Measurements from ENCODE around the gene CENPA.
A peak's percentile ranks its signal among the peaks of the same experiment; 100 is the strongest.
"Not testable (repeated sequence)": the region's sequence is repeated elsewhere in the genome, so short reads cannot be mapped to it uniquely, and the experiment has no call there.

CENPA gene

DNA sequence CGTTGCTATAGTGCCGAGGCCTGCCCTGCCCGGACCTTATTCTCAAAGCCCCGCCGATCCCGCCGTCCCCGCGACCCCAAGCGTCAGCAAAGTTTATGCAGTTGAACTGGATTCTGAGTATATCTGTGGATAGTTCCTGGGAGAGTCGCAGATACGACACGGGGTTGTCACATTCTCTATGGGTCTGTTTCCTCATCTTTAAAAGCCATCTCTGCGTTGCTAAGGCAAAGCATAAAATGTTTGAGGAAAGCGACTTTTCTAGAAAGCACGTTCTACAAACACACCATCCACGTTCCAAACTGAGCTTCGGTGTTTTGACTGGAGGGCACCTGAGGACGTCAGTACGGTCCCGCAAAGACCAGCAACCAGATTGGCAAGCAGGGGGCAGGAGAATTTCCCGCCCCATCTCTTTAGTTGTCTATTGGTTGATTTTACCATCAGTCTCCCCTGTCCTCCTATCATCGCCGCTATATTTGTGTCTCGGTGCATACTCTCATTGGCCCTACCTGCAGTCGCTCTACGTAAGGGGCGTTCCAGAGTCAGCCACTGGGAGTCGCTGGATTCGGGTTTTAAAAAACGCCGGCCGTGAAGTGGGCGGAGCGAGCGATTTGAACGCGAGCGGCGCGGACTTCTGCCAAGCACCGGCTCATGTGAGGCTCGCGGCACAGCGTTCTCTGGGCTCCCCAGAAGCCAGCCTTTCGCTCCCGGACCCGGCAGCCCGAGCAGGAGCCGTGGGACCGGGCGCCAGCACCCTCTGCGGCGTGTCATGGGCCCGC, at the start of gene CENPA:
Gene CENPA, plus strand, starts transcription at position 626 of the 776 bp plus-strand sequence. Its CDS starts 141 bp downstream, at position 767.
- DNase-seq (ENCODE audit: low spot score): peak; percentile 99

DNA sequence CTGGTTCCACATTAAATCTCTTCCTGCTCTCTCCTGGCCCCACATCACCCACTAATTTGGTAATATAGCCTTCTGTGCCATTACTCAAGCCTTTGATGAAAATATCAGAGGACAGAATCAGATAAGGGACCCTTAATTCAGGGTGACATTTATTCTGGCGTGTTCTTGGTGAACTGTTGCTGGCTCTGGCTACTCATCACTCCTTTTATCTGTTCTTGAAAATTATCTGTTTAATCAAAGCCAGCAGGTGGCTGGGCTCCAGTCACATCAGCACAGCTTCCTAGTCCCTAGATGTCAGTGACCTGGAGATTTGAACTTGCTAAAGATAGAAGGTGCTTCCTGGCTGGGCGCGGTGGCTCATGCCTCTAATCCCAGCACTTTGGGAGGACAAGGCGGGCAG, 48.6 kb upstream of the CENPA start:
- DNase-seq (ENCODE audit: low spot score): no peak

DNA sequence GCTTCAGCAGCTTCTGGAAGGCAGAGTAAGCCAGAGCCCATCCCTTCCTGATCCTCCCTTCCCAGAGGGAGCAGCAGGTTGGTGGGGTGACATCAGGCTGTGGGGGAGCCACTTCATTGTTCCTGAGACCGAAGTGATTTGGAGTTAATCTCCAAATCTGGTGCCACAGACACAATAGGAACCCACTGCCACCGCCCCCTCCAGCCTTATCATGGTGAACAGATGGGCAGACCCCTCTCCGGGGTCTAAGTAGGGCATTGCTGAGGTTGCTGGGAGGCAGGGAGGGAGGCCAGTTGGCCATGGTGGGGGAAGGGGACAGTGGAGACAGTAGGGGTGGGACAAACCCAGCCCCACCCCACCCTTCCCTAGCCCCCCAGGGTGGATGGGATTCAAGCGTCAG, 47.4 kb upstream of the CENPA start:
- DNase-seq (ENCODE audit: low spot score): no peak

DNA sequence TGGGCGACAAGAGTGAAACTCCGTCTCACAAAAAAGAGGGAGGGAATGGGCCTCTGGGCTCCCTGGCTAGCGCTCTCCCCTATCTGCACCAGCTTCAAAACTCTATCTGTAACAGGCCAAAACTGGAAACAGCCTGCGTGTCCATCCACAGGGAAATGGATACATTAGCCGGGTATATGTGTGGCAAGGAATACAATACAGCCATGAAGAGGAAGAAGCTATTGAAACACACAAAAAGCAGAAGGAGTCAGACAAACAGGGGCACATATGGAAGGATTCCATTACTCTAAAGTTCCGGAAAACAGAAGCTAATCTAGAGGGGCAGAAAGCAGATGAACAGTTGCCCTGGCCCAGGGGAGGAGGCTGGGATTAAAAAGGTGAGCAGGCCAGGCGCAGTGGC, 46.3 kb upstream of the CENPA start:
- no peak for DNase-seq (ENCODE audit: low spot score)

DNA sequence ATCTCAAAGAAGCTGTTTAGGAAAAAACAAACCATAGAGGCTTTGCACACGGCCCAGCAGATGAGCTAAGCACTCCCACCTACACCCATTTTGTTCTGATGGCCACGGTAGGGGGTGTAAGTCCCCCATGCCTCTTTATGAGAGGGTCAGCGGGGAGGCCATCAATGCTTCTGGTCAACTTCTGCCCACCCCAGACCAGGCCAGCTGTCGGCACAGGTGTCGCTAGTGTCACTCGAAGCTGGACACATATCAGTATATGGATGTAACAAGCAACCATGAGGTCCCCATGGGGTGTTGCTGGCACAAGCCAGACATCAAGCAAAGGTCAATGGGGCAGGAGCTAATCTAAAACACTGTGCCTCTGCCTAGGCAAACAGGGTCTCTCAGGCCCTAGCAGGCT, 45.5 kb upstream of the CENPA start:
- DNase-seq (ENCODE audit: low spot score): no peak

DNA sequence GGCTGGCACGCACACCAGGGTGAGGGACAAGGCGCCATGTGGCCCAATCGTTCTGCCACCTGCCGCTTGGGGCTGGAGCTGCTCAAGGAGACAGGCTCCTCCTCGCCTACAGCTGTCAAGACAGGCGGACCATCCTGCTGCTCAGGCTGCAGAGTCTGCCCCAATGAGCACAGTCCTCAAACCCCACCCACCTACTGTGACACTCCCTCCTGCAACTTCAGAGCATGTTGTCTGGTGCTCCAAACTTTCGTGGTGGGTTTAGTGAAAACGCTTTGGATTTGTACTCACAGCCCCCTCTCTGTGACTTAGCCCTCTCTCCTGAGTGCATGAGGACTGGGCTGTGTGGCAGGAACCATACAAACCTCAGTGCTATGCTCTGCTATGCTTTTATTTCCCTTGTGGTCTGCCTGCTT, 45.0 kb upstream of the CENPA start:
- DNase-seq (ENCODE audit: low spot score): no peak

DNA sequence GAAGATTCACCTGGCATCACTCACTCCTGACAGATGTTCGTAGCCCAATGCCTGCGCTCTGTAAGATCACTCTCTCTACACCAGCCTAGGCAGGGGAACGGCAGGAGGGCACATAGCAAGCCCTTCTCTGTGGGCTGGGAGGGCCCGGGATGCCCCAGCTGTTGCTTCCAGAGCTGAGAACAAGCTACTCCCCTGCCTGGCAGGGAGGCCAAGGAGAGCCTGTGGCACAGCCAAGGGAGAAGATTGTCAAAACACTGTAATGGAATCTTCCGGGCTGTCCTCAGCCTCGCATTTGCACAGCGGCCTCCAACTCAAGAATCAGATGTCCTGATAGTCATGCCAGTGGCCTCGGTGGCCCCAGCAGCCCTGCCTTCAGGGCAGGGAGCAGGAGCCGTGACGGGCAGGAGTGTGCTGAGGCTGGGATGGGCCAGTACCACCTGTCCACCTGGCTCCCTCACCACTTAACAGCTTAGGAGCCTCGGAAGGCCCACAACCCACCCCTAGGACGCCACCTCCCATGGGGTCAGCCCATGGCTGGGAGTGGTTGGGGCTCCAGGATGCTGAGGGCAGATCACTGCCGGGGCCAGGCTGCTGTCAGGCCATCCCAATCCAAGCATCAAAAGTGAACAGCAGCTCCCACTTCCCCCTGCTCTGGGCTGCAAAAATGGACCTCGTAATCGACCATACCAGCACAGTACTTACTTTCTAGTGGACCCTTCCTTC, 43.6 kb upstream of the CENPA start:
- DNase-seq (ENCODE audit: low spot score): no peak

DNA sequence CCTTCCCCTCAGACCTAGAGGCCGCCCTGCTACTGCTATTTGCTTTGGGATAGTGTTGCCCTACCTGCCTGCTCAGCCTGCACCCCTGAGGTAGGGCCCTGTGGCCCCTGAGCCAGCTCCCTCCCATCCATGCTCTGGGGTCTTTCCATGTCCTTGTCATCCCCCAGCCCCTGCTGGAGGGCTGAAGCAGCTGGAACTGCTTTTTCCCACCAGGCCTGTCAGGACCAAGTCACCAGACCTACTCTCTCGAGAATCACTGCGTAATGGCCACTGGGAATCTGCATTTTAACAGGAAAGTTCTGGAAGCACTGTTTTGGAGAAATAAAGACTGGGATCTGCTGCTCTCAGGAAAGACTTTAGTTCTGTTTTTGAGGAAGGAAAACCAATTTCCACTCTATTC, 42.0 kb upstream of the CENPA start:
- no peak for DNase-seq (ENCODE audit: low spot score)

DNA sequence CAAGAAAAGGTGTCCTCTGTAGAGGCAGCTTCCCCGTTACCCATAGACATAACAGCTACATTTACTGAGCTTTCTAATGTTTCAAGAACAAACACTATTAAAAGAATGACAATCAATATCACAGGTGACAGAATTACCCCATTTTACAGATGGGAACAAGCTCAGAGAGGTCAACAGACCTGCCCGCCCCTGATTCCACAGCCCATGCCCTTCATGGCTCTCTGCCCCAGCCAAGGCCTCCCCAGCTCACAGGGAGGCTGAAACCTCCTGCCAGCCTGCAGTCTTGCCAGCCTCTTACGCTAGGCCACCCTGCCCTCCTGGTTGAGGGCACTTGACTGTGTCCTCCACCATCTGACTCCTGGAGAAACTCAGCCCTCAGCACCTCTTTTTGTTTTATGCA, 40.9 kb upstream of the CENPA start:
- no peak for DNase-seq (ENCODE audit: low spot score)

DNA sequence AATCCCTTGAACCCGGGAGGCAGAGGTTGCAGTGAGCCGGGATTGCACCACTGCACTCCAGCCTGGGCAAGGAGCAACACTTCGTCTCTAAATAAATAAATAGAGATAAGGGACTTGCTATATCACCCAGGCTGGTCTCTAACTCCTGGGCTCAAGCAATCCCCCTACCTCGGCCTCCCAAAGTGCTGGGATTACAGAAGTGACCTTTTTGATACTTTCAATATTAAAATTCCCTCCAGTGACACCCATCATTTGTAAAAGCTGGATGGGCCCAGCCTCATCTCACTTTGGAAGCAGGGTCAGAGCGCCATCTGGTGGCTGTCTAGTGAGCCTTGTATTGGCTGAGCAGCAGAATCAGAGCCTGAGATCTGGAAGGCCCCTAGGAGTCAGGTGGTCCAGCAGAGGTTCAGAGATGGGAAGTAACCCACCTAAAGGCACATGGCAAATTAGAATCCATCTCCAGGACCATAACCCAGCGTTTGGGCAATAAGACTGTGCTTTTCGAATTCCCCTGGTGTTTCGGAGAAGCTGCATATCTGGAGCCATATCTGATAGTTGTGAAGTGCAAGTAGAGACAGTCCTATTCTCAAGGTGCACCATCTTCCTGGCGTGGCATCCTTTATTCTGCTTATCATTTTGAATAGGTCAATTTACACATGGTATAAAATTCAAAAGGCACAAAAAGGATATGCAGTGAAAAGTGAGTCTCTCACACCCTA, 40.1 kb upstream of the CENPA start:
- peak; percentile 63 for DNase-seq (ENCODE audit: low spot score)

DNA sequence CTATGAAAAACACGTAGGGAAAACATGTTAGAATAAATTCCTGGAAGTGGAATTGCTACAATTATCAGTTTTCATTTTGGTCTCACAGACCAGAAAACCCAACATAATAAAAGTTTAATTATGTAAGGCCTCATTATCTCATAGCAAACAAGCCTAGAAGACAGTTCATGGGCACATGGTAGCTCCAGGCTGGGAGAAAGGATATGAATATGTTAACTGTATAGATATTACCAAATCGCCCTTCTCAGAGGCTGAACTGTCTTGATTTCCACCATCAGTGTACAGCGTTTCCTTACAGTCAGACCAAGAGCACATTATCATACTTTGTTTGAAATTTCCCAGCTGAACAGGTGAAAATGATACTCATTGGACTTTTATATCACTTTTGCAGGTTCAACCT, 38.9 kb upstream of the CENPA start:
- DNase-seq (ENCODE audit: low spot score): no peak

DNA sequence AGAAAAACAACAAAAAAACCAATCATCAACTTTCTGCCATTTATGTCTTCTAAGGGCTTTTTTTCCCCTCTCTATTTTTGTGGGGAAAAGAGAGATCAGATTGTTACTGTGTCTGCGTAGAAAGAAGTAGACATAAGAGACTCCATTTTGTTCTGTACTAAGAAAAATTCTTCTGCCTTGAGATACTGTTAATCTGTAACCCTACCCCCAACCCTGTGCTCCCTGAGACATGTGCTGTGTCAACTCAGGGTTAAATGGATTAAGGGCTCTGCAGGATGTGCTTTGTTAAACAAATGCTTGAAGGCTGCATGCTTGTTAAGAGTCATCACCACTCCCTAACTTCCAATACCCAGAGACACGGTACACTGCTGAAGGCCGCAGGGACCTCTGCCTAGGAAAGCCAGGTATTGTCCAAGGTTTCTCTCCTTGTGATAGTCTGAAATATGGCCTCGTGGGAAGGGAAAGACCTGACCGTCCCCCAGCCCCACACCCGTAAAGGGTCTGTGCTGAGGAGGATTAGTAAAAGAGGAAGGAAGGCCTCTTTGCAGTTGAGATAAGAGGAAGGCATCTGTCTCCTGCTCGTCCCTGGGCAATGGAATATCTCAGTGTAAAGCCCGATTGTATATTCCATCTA, 36.0 kb upstream of the CENPA start:
- not testable (repeated sequence) for DNase-seq (ENCODE audit: low spot score)

DNA sequence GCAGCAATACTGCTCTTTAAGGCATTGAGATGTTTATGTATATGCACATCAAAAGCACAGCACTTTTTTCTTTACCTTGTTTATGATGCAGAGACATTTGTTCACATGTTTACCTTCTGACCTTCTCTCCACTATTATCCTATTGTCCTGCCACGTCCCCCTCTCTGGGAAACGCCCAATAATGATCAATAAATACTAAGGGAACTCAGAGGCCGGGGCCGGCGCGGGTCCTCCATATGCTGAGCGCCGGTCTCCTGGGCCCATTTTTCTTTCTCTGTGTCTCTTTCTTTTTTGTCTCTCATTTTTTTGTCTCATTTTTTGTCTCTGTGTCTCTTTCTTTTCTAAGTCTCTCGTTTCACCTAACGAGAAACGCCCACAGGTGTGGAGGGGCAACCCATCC, 35.4 kb upstream of the CENPA start:
- DNase-seq (ENCODE audit: low spot score): not testable (repeated sequence)

DNA sequence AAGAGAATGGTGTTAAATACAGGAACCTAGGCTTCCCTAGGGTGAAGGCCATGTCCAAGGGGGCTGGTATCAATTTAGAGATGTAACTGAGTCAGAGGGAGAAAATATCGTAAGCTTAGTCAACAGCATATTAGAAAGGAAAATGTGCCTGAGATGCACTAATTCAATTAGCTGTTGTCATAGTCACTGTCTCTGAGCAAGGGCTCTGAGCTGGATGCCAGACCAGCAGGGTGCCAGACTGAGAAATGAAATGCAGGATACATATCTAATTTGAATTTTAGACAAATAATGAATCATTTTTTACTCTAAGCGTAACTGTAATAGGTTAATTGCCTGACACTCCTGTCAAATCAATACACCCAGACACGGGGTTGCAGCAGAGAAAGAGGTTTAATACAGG, 33.2 kb upstream of the CENPA start:
- DNase-seq (ENCODE audit: low spot score): no peak

DNA sequence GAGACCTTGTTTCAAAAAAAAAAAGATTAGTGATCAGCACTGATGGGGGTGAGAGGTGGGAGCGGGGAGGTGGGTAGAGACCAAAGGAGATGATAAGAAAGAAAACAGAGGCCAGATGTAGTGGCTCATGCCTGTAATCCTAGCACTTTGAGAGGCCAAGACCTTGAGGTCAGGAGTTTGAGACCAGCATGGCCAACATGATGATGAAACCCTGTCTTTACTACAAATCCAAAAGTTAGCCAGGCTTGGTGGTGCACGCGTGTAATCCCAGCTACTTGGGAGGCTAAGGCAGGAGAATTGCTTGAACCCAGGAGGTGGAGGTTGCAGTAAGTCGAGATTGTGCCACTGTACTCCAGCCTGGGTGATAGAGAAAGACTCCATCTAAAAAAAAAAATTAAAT, 31.3 kb upstream of the CENPA start:
- no peak for DNase-seq (ENCODE audit: low spot score)

DNA sequence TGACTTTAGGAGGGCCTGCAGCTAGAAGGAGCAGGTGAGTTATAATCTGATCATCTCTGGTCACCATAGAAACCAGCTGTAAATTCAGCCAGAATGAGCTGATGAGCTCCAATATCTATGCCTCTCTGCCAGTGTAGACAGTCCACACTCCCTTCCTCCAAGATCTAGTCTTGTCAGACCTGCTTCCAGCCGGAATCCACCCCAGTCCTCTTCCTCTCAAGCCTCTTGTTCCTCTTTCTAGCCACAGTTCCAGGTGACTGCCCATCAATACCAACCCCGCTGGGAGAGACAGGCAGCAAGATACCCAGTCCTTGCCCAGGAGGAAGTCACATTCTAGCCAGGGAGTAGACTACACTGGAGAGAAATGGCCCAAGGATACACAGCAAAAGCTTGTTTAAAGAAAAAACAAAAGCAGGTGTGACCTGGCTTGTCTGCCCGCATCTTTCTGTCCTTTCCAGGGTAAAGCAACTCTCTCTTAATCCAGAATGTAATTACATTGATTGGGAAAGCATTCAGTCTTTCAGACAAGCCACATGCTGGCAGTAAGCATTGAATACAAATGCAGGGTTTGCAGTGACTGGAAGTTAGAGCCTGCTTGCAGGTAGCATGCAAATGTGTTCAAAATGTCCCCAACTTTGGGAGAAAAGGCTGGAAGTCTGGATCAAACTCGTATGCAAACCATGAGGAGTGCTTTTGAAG, 30.7 kb upstream of the CENPA start:
- no peak for DNase-seq (ENCODE audit: low spot score)

DNA sequence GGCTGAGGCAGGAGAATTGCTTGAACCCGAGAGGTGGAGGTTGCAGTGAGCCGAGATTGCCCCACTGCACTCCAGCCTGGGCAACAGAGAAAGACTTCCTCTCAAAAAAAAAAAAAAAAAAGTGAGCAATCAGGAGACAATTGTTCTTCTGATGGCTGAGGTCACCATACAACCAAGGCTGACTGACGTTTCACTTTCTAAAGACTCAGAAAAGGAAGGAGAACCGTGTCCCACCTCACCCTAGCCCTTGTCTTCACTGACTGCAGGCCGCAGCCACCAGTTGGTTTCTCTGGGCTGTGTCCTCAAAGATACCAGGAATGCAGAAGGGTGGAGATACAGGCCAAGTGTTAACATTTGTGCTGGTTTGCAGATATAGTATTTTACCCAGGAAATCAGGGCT, 29.5 kb upstream of the CENPA start:
- DNase-seq (ENCODE audit: low spot score): no peak

DNA sequence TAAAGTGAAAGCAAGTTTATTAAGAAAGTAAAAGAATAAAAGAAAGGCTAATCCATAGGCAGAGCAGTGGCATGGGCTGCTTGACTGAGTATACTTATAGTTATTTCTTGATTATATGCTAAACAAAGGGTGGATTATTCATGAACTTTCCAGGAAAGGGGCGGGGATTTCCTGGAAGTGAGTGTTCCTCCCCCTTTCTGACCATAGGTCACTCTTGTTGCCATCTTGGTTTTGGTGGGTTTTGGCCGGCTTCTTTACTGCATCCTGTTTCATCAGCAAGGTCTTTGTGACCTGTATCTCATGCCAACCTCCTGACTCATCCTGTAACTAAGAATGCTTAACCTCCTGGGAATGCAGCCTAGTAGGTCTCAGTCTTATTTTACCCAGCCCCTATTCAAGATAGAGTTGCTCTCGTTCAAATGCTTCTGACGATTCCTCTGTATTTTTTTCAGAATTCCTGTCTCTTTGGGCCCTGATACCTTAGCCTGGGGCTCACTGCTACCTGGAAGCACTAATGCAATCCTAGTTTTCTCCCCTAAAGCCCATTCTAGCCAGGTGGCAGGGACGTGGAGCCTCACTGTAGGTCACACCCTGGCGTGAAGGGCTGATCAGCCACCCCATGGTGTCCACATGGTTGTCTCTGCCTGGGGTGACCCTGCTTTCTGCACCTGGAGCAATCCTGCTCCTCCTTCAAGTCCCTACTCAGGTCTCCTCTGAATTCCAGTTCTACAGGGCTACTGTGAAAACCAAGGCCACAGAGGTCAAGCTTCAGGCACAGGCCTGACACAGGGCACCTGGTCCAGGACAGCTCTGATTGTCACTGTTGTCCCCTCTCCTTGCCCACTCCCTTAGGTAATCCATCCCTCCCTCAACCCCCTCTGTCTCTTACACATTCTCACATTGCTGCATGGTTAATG, 27.7 kb upstream of the CENPA start:
- DNase-seq (ENCODE audit: low spot score): no peak

DNA sequence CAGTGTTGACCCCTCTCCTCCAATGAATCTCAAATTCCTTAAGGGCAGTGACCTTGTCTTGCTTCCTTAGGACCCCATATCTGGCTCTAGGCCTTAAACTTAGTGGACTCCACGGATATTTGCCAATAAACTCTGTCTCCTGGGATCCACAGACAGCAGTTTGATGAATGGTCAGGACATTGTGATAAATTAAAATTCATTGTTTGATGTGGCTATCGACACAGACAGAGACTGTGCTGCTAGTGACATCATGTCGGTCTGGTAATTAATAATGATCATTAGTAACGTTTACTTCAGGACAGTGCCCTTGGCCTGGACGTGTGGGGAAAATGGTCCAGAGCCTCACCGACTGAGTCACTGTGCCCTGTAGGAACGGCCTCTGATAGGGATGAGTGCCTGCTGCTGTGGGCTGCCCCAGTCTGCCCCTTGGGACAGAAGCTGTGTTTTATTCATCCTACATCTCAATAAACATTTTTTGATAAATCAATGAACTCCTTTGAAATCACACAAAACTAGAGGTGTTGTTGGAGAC, 27.0 kb upstream of the CENPA start:
- no peak for DNase-seq (ENCODE audit: low spot score)

DNA sequence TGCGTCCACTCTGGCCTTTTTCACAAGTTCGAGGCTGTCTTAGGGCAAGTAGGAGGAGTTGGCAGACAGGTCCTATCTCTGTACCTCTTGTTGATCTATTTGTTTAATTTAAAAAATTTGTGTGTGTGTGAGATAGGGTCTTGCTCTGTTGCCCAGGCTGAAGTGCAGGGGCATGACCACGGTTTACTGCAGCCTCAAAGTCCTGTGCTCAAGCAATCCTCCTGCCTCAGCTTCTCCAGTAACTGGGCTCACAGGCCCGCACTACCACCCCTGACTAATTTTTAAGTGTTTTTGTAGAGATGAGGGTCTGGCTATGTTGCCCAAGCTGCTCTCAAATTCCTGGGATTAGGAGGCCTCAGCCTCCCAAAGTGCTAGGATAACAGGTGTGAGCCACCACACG, 26.0 kb upstream of the CENPA start:
- DNase-seq (ENCODE audit: low spot score): no peak

DNA sequence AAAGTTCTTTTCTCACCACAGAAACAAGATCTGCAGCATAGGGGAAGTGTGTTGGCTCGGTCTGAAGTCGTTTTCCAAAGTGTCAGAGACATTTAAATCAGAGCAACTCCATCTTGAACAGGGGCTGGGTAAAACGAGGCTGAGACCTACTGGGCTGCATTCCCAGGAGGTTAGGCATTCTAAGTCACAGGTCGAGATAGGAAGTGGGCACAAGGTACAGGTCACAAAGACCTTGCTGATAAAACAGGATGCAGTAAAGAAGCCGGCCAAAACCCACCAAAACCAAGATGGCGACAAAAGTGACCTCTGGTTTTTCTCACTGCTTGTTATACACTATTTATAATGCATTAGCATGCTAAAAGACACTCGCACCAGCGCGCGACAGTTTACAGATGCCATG, 24.9 kb upstream of the CENPA start:
- DNase-seq (ENCODE audit: low spot score): not testable (repeated sequence)

All from HuH-7 (cell line).